HepG2 (cell line): ENCODE results near the gene ALG9. TPM values are rescaled to one million over a fixed set of nuclear protein-coding genes. Genes with fewer than 3 reads are reported as not detected.

Experiments
- ATAC-seq: fragments of 200-7000 bp; cut with Tn5 transposase; 3 replicates; pipeline ENCODE4 v1.9.1; 2020; ENCODE audit warnings: mild to moderate bottlenecking, moderate library complexity
- BruUV-seq: library from RNA; stranded (reverse); fragments of 400-500 nt; replicated peaks from 2 replicates; lab custom pipeline; 2021; lab: Mats Ljungman, UMichigan
- CTCF ChIA-PET: fragments of 300-600 bp; formaldehyde crosslinking; extraction: SDS; loops from one replicate; lab custom pipeline; 2021; ENCODE audit warnings: low total read pairs, inconsistent platforms, low intra/inter-chr PET ratio; lab: Yijun Ruan, JAX
- POLR2A ChIA-PET: fragments of 350-600 bp; sonication (Branson Sonifier 250); formaldehyde crosslinking; loops from one replicate; lab custom pipeline; 2020; ENCODE audit warnings: antibody characterized with exemption, inconsistent platforms; lab: Yijun Ruan, JAX
- DNase-seq: peaks from one replicate; pipeline ENCODE4 v3.0.0-alpha.2; 2015; ENCODE audit warnings: low spot score
- FAIRE-seq: peaks from 3 replicates; lab custom pipeline; 2011; peaks lifted over from hg19 to GRCh38; lab: Jason Lieb, UNC
- H2AFZ ChIP-seq: one replicate; pipeline ENCODE4 v1.6.1; 2011; ENCODE audit warnings: low read length, inconsistent platforms
- H3K27ac ChIP-seq: fragments of 300-600 bp; 3 replicates; pipeline ENCODE4 v1.8.0; 2011; ENCODE audit warnings: mixed run types, mild to moderate bottlenecking, mixed read lengths, low read length, inconsistent platforms; ENCODE audit not compliant: insufficient read depth; ENCODE audit errors: extremely low read length
- H3K27me3 ChIP-seq, 2 experiments: fragments of 200-600 bp in 1 of 2; 2 replicates in 1 of 2; 3 replicates in 1 of 2; pipeline versions ENCODE4 v1.6.0 to v1.8.0; 2011; ENCODE audit warnings: low read length in 2 of 2, mild to moderate bottlenecking in 2 of 2, moderate library complexity in 2 of 2, inconsistent platforms in 1 of 2; ENCODE audit not compliant: insufficient read depth in 2 of 2, control insufficient read depth in 1 of 2
- H3K36me3 ChIP-seq, 2 experiments: fragments of 200-600 bp in 1 of 2; replicated peaks in 1 of 2; 2 replicates in 1 of 2; 3 replicates in 1 of 2; pipeline versions ENCODE4 v1.5.1 to v1.8.0; 2011; ENCODE audit warnings: low read length in 2 of 2, inconsistent platforms in 1 of 2; ENCODE audit not compliant: insufficient read depth in 2 of 2, control insufficient read depth in 1 of 2
- H3K4me1 ChIP-seq: 2 replicates; pipeline ENCODE4 v1.5.1; 2012; ENCODE audit warnings: low read length, inconsistent platforms; ENCODE audit not compliant: insufficient read depth
- H3K4me2 ChIP-seq: 2 replicates; pipeline ENCODE4 v1.6.0; 2011; ENCODE audit warnings: low read depth, low read length, inconsistent platforms
- H3K4me3 ChIP-seq, 3 experiments: fragments of 200-600 bp in 1 of 3; sonication (generic), shearing (Covaris generic) in 1 of 3; replicated peaks in 1 of 3; 2 replicates each; pipeline ENCODE4 v1.5.1; 2011 to 2016; ENCODE audit warnings: low read length in 3 of 3, inconsistent platforms in 2 of 3, low read depth in 2 of 3, mild to moderate bottlenecking in 2 of 3, control low read depth in 1 of 3, mixed read lengths in 1 of 3; ENCODE audit not compliant: insufficient read depth in 1 of 3
- H3K79me2 ChIP-seq: one replicate; pipeline ENCODE4 v1.6.1; 2011; ENCODE audit warnings: low read length, inconsistent platforms; ENCODE audit not compliant: insufficient read depth
- H3K9ac ChIP-seq: 2 replicates; pipeline ENCODE4 v1.6.0; 2011; ENCODE audit warnings: mild to moderate bottlenecking, low read depth, low read length, inconsistent platforms; ENCODE audit not compliant: insufficient read depth
- H3K9me3 ChIP-seq: 2 replicates; pipeline ENCODE4 v1.5.1; 2012; ENCODE audit warnings: mild to moderate bottlenecking, low read length
- H4K20me1 ChIP-seq: 2 replicates; pipeline ENCODE4 v1.6.0; 2011; ENCODE audit warnings: inconsistent platforms, mild to moderate bottlenecking, low read length, moderate library complexity; ENCODE audit not compliant: insufficient read depth
- FOXA3 ChIP-seq: IDR thresholded peaks from 2 replicates; pipeline ENCODE4 v1.6.1; 2016; ENCODE audit warnings: missing genetic modification reagents, missing compliant biosample characterization
- JUN ChIP-seq: sonication (generic); formaldehyde crosslinking; IDR thresholded peaks from 2 replicates; pipeline ENCODE4 v1.4.0; 2020; ENCODE audit warnings: mild to moderate bottlenecking, missing genetic modification reagents
- MTF1 ChIP-seq: sonication (generic); formaldehyde crosslinking; IDR thresholded peaks from 2 replicates; pipeline ENCODE4 v1.5.0; 2020; ENCODE audit warnings: missing genetic modification reagents
- PAF1 ChIP-seq: IDR thresholded peaks from 2 replicates; pipeline ENCODE4 v1.6.1; 2016; ENCODE audit warnings: missing genetic modification reagents, missing compliant biosample characterization
- ZBTB42 ChIP-seq: sonication (generic); formaldehyde crosslinking; IDR thresholded peaks from 2 replicates; pipeline ENCODE4 v1.5.0; 2020; ENCODE audit warnings: mild to moderate bottlenecking, missing genetic modification reagents
- ZNF24 ChIP-seq: fragments of 450-650 bp; IDR thresholded peaks from 2 replicates; pipeline ENCODE4 v1.6.1; 2017; ENCODE audit warnings: antibody characterized with exemption, mild to moderate bottlenecking
- ZNF263 ChIP-seq: sonication (generic); formaldehyde crosslinking; IDR thresholded peaks from 2 replicates; pipeline ENCODE4 v1.4.0; 2020; ENCODE audit warnings: missing genetic modification reagents
- ZNF333 ChIP-seq: sonication (generic); formaldehyde crosslinking; IDR thresholded peaks from 2 replicates; pipeline ENCODE4 v1.4.0; 2020; ENCODE audit warnings: mild to moderate bottlenecking, missing genetic modification reagents, borderline replicate concordance
- ZNF510 ChIP-seq: sonication (generic); formaldehyde crosslinking; IDR thresholded peaks from 2 replicates; pipeline ENCODE4 v1.4.0; 2020; ENCODE audit warnings: low read depth, mild to moderate bottlenecking, missing genetic modification reagents
- ZNF777 ChIP-seq: sonication (generic); formaldehyde crosslinking; IDR thresholded peaks from 2 replicates; pipeline ENCODE4 v1.4.0; 2020; ENCODE audit warnings: missing genetic modification reagents
- WGBS: methylation state at CpG from one replicate; pipeline ENCODE4 v1.1.6; 2017; ENCODE audit warnings: low lambda C conversion rate; 5-methylcytosine and 5-hydroxymethylcytosine counted together
- in situ Hi-C: cut with HindIII; loops from 2 replicates; pipeline ENCODE4 v1.10.0; 2017; ENCODE audit warnings: low pct_unique_long_range_greater_than_20kb; ENCODE audit not compliant: extremely low pct_ligation_motif_present
- intact Hi-C: fragments of 100-400 bp; cut with micrococcal nuclease; formaldehyde crosslinking; loops from one replicate; pipeline ENCODE4 v1.10.0; 2022; ENCODE audit not compliant: unreplicated experiment
- polyA plus RNA-seq, 8 experiments: library from polyadenylated mRNA; depleted of rRNA in 3 of 8; stranded (reverse) in 7 of 8; unstranded in 1 of 8; fragments of >200 nt; fragmentation: Illumina TruSeq in 4 of 8; extraction: Trizol in 4 of 8; gene quantifications; 2 replicates each; pipeline versions ENCODE4 v1.2.1 to v1.2.3, GENCODE V29; 2011 to 2016; ENCODE audit warnings: low read depth in 4 of 8, missing spikeins in 1 of 8, mixed read lengths in 1 of 8; ENCODE audit not compliant: insufficient read depth in 1 of 8
- total RNA-seq, 5 experiments: library from RNA; depleted of rRNA; stranded (reverse); fragments of >200 nt; fragmentation: Illumina TruSeq; extraction: Trizol; gene quantifications; 2 replicates each; pipeline ENCODE4 v1.2.3, GENCODE V29; 2016; ENCODE audit warnings: low read depth in 1 of 5
- TF ChIP-seq, protein P1 (sequence below): sonication (generic); formaldehyde crosslinking; IDR thresholded peaks from 2 replicates; pipeline ENCODE4 v1.5.0; 2020; ENCODE audit warnings: missing genetic modification reagents
- TF ChIP-seq, protein P2 (sequence below): sonication (generic); formaldehyde crosslinking; IDR thresholded peaks from 2 replicates; pipeline ENCODE4 v1.5.0; 2020; ENCODE audit warnings: mild to moderate bottlenecking, low read depth, missing genetic modification reagents, borderline replicate concordance

Gene ALG9
- total and polyA plus RNA-seq, 2 of the 13 experiments (the other 11 are each of a cell fraction or from before 2014, with no cell fraction given): 39.4 to 40.6 TPM

DNA sequence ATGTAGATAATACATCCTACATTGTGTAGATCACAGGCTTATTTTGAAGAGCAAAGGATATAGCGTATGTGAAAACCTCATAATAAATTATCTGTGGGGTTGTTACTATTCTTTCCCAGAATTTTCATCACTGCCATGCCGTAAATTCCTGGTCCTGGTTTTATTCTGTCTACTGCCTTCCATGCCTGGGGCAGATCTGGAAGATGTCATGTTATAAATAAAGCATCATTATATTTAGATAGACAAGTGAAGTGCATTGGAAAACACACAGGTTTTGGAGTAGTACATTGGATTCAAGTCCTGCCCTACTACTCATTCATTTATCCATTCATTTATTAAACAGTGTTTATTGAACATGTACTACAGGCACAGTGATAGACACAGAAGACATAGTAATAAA, 49.5 kb upstream of the ALG9 start:
- CTCF ChIA-PET: no interaction called here
- Histone ChIP-seq H3K79me2 (no peaks in the 10 kb centered on the region), H3K27ac (no peak overlapping the region), H3K4me2 (no peak overlapping the region)
- in situ Hi-C loops (no loop called here), intact Hi-C loops (no loop called here)
- POLR2A ChIA-PET: no interaction called here
- BruUV-seq: no TSS peak
- ATAC-seq (no peak), DNase-seq (no peak)
- 67% methylated on average over 2 of the region's 2 CpGs for WGBS
- TF ChIP-seq ZNF24 (no peak), ZNF777 (CRISPR knock-in tag) (no peak), FOXA3 (CRISPR knock-in tag) (no peak), ZNF333 (CRISPR knock-in tag) (no peak), ZNF510 (CRISPR knock-in tag) (no peak), JUN (CRISPR knock-in tag) (no peak), ZNF263 (CRISPR knock-in tag) (no peak), MTF1 (no peak), ZBTB42 (CRISPR knock-in tag) (no peak), PAF1 (CRISPR knock-in tag) (no peak)
- TF ChIP-seq, protein P1, sequence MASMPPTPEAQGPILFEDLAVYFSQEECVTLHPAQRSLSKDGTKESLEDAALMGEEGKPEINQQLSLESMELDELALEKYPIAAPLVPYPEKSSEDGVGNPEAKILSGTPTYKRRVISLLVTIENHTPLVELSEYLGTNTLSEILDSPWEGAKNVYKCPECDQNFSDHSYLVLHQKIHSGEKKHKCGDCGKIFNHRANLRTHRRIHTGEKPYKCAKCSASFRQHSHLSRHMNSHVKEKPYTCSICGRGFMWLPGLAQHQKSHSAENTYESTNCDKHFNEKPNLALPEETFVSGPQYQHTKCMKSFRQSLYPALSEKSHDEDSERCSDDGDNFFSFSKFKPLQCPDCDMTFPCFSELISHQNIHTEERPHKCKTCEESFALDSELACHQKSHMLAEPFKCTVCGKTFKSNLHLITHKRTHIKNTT (CRISPR knock-in tag): no peak
- TF ChIP-seq, protein P2, sequence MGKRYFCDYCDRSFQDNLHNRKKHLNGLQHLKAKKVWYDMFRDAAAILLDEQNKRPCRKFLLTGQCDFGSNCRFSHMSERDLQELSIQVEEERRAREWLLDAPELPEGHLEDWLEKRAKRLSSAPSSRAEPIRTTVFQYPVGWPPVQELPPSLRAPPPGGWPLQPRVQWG (CRISPR knock-in tag): no peak
- TF ChIP-seq, all 625 proteins: peak for 0
- H2AFZ ChIP-seq: no peak overlapping the region
- H3K4me3 ChIP-seq: no peak overlapping the region
- no peaks in the 10 kb centered on the region for H3K27me3 ChIP-seq
- FAIRE-seq: no peak
- no peaks in the 10 kb centered on the region for H4K20me1 ChIP-seq
- no peak overlapping the region for H3K9ac ChIP-seq
- no peaks in the 10 kb centered on the region for H3K9me3 ChIP-seq
- H3K4me1 ChIP-seq: peaks cover 96% of the 10 kb centered on the region
- H3K36me3 ChIP-seq: no peaks in the 10 kb centered on the region
